HG03108 (cell line): Measurements from ENCODE around the gene FAM83F.
"Not testable (repeated sequence)": the region's sequence is repeated elsewhere in the genome, so short reads cannot be mapped to it uniquely, and the experiment has no call there.

ENCODE experiments used
- ATAC-seq: cut with Tn5 transposase; IDR thresholded peaks from one replicate; pipeline ENCODE4 v1.9.1; 2021; ENCODE audit warnings: moderate library complexity; ENCODE audit not compliant: unreplicated experiment

FAM83F gene

GRCh38 chr22:39992088-39992826, 2.5 kb upstream of the FAM83F start:
- ATAC-seq = no peak

GRCh38 chr22:39992894-39993293, 1.9 kb upstream of the FAM83F start:
- ATAC-seq = not testable (repeated sequence)

DNA sequence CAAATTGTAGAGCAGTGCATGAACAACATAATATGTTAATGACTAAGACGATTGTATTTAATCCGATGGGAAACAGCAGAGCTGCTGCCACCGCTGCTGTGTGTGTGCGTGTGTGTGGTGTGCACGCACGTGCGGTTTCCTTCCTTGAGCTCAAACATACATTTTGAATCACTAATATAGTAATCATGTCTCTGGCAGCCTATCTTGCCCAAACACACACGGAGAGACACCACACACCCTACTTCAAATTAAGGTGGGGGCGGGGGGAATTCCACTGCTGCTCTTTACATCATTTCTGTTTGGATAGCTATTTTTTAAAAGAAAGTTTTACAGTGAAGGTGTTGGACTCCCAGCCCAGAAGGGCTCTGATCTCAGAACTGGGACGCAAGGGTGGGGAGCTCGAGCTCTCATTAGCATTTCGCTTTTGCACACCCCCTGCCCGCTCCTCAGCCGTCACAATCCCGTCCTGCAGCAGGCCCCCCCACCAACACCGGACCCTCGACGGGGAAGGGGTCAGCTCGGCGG, 651 bp upstream of the FAM83F start:
- ATAC-seq = no peak

DNA sequence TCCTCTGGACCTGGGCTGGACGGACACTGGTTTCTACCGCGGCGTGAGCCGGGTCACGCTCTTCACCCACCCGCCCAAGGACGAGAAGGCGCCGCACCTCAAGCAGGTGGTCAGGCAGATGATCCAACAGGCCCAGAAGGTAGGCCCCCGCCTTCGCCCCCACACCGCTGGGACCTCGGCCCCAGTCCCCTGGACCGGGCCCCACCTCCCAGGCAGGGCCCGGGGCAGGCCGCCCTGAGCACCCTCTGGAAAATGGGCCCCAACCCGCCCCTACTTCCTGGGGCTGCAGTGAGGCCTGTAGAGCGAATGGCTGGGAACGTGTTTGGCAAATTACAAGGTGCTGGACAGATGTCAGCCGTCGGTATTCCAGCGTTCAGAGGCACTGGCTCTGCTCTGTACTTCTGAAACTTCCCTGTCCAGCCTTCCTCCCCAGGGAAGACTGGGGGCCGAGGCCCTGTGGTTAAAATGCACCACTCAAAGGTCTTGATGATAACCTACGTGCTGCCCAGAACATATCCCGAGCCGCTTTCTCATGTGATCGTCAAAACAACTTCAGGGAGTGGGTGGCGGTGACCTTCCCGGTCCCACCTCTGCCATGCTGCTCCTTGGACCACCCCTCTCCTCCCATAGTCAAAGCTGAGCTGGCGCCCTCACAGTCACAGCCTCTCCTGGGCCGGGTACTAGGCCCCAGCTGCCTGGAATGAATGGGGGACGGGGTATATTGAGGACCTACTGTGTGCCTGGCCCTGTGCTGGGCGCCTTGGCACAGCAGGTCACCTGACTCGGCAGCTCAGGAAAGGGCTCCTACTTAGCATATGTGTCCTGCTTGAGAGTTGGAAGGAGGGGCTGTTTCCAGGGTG, 869 bp downstream of the FAM83F start:
- ATAC-seq = no peak

DNA sequence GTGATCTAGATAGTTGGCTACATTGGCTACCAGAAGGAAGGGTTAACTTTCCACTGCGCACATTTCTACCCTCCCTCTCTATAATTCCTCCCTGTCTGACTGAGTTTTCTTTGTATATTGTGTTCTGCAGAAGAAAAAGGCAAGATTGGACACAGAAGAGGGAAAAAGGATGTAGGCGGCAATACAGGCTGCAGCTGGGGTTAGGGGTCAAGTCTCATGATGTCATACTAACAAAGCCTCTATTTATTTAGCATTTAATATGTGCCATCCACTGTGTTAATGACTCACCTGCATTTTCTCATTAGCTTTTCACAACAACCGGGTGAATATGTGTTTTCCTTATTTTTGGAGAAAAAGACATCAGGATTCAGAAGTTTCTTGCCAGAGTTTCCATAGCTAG, 2.0 kb downstream of the FAM83F start:
- no peak for ATAC-seq

- no peak for ATAC-seq
These were observed 2.7 kb downstream of the FAM83F start for GRCh38 chr22:39997421-39997820.

GRCh38 chr22:39997939-39998726, 3.4 kb downstream of the FAM83F start:
- no peak for ATAC-seq

DNA sequence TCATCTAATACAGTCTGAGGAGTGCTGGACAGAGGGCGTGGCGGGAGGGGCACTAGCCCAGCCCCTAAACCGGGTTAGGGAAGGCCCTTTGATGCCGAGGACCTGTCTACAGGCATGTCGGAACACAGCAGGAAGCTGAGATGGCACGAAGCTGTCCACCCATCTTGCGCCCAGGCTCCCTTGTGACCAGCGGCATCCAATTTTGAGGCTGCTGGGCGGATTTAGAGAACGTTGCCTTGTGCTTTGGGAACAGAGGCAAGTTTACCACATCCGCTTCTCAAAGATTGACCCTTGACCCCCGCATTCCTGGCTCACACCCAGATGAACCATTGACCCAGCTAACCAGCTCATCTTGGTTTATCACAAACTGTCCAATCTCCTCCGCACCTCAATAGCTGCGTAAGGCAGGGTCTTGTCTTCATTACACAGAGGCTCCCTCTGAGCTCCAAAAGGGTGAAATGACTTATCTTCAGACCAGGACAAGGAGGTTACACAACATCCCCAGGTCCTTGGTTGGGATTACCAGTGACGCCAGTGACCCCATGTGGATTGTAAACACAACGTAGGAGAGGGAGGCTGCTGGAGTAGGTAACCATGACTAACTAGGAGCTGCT, 4.5 kb downstream of the FAM83F start:
- ATAC-seq = no peak

DNA sequence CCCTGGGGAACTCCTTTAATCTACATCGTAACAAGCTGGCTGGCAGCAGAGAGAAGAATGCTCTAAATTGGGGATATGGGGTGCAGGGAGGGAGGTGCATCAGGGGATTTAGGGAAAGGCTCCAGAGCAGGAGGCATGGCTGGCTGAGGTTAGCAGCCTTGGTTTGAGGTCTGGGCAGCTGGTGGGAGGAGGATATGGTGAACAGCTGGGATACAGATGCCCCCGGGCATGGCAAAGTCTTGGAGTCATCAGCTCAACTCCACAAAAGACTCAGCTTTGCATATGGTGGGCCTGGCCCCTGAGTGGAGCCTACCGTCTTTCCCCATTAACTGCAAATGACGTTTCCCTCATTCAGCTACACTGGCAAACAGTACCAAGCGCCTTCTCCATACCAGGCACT, 5.4 kb downstream of the FAM83F start:
- ATAC-seq = no peak

GRCh38 chr22:40001106-40001505, 6.4 kb downstream of the FAM83F start:
- no peak for ATAC-seq

DNA sequence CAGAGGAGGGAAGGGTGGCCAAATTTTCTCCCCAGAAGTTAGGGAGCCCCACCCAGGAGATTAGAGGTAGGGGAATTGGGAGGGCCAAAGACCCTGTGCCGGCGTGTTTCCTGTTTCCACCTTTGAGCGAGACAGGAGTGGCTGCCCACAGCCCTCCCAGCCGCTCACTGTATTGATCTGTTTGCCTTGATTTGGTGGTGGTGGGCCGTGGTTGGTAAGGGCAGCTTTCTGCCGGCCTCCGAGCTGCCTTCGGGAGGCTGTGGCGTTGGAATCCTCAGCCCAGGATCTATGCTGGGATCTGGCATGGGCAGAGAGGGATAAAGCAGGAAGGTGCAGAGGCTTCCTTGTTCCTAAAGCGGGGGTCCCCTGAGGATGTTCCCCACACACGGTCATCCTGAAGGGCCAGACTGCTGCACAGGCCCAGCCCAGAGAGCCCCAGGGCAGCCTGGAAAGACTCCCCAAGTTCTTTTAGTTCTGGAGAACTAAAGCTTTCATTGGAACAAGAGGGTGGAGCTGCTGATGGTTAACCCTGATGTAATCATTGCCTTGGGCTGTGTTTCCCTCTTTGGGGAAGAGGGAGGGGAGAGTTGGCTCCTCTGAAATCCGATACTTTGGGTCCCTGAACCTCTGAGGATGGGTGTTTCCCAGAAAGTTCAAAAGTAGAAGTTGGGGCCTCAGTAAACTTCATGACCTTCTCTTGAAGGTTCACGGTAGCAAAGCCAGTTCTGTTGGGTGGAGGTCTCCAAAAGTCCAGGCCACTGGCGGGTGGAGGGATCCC, 7.2 kb downstream of the FAM83F start:
- ATAC-seq = no peak

- ATAC-seq = no peak
These were observed 8.4 kb downstream of the FAM83F start for GRCh38 chr22:40002935-40003715.

GRCh38 chr22:40004836-40005235, 10.1 kb downstream of the FAM83F start:
- ATAC-seq = no peak

- no peak for ATAC-seq
These were observed 11.9 kb downstream of the FAM83F start for GRCh38 chr22:40006641-40007040.

DNA sequence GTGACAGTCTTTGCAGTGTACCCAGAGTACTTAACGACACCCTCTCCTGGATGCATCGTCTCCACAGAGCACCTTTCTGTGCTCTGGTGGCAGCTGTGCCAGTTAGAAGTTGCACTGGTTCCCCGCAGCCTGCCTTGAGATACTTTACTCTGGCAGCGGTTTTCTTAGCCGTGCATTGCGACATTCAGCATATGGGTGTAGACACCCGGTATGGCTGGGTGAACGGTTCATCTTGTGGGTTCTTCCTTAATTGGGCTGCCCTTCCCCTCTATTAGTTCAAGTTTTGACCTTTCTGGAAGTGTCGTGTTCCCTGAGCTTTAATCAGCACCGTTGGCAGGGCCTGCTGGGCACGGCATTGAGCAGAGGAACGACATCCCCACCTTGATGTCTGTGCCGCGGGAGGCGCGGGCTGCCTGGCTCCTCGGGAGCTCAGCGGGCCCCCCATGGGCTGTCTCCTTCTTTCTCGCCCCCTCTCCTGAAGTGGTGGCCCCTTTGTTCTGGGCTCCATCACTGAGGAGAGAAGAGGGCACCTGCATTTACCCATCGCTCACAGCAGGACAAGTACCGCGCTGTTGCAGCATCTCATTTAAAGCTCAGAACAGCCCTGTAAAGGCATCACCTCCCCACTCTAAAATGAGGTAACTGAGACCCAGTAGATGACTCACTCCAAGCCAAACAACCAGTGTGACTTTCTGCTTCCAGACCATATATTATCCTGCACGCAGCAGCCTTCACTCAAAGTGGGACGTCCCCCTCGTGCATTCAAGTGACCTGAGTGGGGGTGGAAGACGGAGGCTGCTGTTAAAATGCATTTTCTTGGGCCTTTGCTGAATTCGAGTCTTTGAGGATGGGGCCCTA, 13.3 kb downstream of the FAM83F start:
- ATAC-seq = no peak

DNA sequence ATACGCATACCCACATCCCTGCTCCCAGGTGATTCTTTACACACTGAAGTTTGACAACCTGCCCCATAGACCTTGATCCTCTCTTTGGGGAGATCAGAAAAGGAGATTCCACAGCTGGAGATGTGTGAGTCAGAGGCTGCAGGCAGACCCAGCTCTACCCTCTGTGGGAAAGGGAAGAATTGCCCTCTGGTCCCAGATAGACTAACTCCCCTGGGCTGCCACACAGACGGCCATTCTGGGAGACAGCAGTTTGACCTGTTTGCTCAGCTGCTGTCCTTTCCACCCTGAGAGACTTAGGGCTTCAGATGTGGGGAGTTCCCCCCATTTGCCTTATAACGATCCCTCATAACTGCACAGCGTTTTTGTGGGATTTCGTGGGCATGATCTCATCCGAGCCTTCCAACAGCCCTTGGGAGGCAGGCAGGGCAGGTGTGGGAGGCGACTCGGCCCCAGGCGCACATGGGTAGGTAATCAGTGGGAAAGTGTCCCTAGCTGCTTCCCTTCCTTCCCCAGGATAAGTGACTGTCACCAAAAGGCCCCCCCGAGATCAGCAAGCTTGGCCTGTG, 14.1 kb downstream of the FAM83F start:
- ATAC-seq = no peak

- ATAC-seq = no peak
These were observed 14.6 kb downstream of the FAM83F start for GRCh38 chr22:40009292-40009774.
